ENCODE data around the gene FEZF2.

The FEZF2 gene

GRCh38 chr3:62373215-62373614 lies at the start of gene FEZF2:
TSS of gene FEZF2 (minus strand) at chr3:62373550. CDS start at chr3:62372868, 682 bp downstream.
- DNase-seq (ENCODE audit: low read depth): no peak

GRCh38 chr3:62421207-62421606 lies 47.9 kb upstream of the FEZF2 start:
- DNase-seq (ENCODE audit: low read depth): no peak

- no peak for DNase-seq (ENCODE audit: low read depth)
Observed at GRCh38 chr3:62416144-62416543, 42.8 kb upstream of the FEZF2 start.

GRCh38 chr3:62415312-62415801 lies 42.0 kb upstream of the FEZF2 start:
- no peak for DNase-seq (ENCODE audit: low read depth)

- DNase-seq (ENCODE audit: low read depth): no peak
Observed at GRCh38 chr3:62414786-62415185, 41.4 kb upstream of the FEZF2 start.

GRCh38 chr3:62413687-62414086 lies 40.3 kb upstream of the FEZF2 start:
- DNase-seq (ENCODE audit: low read depth): no peak

GRCh38 chr3:62406945-62407344 lies 33.6 kb upstream of the FEZF2 start:
- no peak for DNase-seq (ENCODE audit: low read depth)

GRCh38 chr3:62405566-62405965 lies 32.2 kb upstream of the FEZF2 start:
- no peak for DNase-seq (ENCODE audit: low read depth)

- no peak for DNase-seq (ENCODE audit: low read depth)
Observed at GRCh38 chr3:62405135-62405534, 31.8 kb upstream of the FEZF2 start.

GRCh38 chr3:62404321-62404720 lies 31.0 kb upstream of the FEZF2 start:
- no peak for DNase-seq (ENCODE audit: low read depth)

GRCh38 chr3:62403765-62404164 lies 30.4 kb upstream of the FEZF2 start:
- no peak for DNase-seq (ENCODE audit: low read depth)

GRCh38 chr3:62392626-62393292 lies 19.4 kb upstream of the FEZF2 start:
- DNase-seq (ENCODE audit: low read depth): no peak

GRCh38 chr3:62387251-62387650 lies 13.9 kb upstream of the FEZF2 start:
- DNase-seq (ENCODE audit: low read depth): no peak

GRCh38 chr3:62379321-62379798 lies 6.0 kb upstream of the FEZF2 start:
- no peak for DNase-seq (ENCODE audit: low read depth)

GRCh38 chr3:62378921-62379320 lies 5.6 kb upstream of the FEZF2 start:
- no peak for DNase-seq (ENCODE audit: low read depth)

- no peak for DNase-seq (ENCODE audit: low read depth)
Observed at GRCh38 chr3:62378311-62378789, 5.0 kb upstream of the FEZF2 start.

GRCh38 chr3:62376906-62377877 lies 3.8 kb upstream of the FEZF2 start:
- DNase-seq (ENCODE audit: low read depth): no peak

GRCh38 chr3:62376454-62376720 lies 3.0 kb upstream of the FEZF2 start:
- no peak for DNase-seq (ENCODE audit: low read depth)

GRCh38 chr3:62375655-62376453 lies 2.5 kb upstream of the FEZF2 start:
- no peak for DNase-seq (ENCODE audit: low read depth)

GRCh38 chr3:62374341-62375218 lies 1.2 kb upstream of the FEZF2 start:
- DNase-seq (ENCODE audit: low read depth): no peak

- no peak for DNase-seq (ENCODE audit: low read depth)
Observed at GRCh38 chr3:62373714-62374333, 474 bp upstream of the FEZF2 start.
